ENCODE results near the gene DUSP10.

The DUSP10 gene

DNA sequence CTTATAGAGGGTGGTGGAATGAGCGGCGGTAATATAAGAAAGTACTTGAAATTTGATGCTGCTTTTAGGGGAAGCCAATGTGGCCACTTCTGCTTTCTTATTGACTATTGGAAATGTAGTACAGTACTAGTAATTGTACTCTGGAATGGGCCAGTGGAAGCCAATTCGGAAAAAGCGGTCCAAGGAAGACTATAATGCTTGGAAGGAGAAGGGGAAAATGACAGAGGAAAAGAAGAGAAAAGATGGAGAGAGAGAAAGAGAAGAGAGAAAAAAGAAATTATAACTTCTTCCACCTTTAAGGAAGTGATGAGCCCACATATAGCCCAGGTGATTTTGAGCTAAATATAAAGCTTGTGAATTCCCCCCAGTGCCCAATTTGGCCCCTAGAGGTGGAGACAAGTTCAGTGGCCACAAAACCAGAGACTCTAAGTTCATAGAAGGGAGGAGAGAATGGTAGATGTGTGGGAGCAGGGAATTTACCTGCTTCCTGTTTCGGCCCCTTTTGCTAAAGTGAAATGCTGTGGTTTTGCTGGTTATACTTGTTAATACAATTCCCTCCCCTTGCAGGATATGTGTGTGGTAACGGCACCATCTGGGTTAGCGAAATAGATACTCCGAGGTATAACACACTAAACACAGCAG, 35.7 kb upstream of the DUSP10 start:
- DNase-seq (ENCODE audit: low spot score in 2 of 2) (peak in 1 of 2 donors; percentile 67), ATAC-seq (replicated peaks; ENCODE audit: extremely low read depth, poor library complexity, severe bottlenecking) (peak; percentile 89)
- Mint-ChIP-seq H3K4me1 (peaks cover 56% of the 10 kb centered on the region), H3K36me3 (ENCODE audit: insufficient read depth) (peaks cover 4% of the 10 kb centered on the region), H3K4me3 (peak overlapping the region; percentile 23), H3K27ac (ENCODE audit: low read depth) (peak overlapping the region; percentile 90), H3K27me3 (no peaks in the 10 kb centered on the region), H3K9me3 (no peaks in the 10 kb centered on the region)

DNA sequence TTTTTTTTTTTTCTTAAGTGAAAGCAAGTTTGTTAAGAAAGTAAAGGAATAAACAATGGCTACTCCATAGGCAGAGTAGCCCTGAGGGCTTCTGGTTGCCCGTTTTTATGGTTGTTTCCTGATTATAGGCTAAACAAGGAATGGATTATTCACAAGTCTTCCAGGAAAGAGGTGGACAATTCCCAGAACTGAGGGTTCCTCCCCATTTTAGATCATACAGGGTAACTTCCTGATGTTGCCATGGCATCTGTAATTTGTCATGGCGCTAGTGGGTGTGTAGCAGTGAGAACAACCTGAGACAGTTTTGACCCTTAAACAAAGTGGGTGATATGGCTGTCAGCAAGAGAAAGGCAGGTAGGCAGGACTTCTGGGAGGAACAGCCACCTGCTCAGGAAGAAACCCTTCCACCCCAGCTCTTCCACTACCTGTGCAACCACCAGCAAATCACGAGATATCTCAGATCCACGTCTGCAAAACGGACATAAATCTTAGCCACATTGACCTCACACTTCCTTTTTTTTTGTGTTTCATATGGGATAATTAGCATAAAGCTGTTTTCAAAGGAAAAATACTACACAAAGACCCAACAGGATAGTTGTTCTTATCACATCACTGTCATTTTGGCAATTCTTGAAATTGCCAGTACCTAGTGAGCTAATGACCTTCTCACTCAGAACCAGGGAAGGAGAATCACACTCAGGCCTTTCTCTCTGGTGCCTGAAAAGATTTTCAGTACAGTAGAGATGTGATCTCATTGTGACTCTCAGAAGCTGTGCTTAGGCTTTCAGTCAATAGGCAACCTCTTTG, 34.8 kb upstream of the DUSP10 start:
- Mint-ChIP-seq H3K4me3 (no peak overlapping the region), H3K36me3 (ENCODE audit: insufficient read depth) (peaks cover 4% of the 10 kb centered on the region), H3K9me3 (no peaks in the 10 kb centered on the region), H3K27ac (ENCODE audit: low read depth) (peak overlapping the region; percentile 90), H3K4me1 (peaks cover 53% of the 10 kb centered on the region), H3K27me3 (no peaks in the 10 kb centered on the region)
- ATAC-seq (replicated peaks; ENCODE audit: extremely low read depth, poor library complexity, severe bottlenecking) = no peak
- no peak for DNase-seq (ENCODE audit: low spot score in 2 of 2)

DNA sequence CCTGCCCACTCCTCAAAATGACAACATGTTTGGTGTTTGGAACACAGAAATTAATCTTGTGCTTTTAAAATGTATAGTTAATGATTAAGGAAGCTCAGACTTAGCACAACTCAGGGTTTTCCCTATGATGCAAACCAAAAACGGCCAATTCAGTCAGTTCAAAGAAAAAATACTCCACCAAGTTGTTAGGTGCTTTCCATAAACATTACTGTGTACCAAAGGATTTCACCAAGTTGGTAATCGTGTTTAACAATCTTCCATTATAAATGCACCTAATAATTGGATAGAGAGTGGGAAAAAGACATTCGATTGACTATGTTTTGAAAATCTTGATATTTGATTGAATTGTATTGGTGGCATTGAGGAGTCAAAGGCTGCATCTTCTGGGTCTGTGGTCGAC, 33.3 kb upstream of the DUSP10 start:
- Mint-ChIP-seq H3K9me3 (no peaks in the 10 kb centered on the region), H3K27me3 (no peaks in the 10 kb centered on the region), H3K36me3 (ENCODE audit: insufficient read depth) (peaks cover 4% of the 10 kb centered on the region), H3K4me3 (no peak overlapping the region), H3K4me1 (peaks cover 46% of the 10 kb centered on the region), H3K27ac (ENCODE audit: low read depth) (no peak overlapping the region)
- no peak for DNase-seq (ENCODE audit: low spot score in 2 of 2)
- no peak for ATAC-seq (replicated peaks; ENCODE audit: extremely low read depth, poor library complexity, severe bottlenecking)

DNA sequence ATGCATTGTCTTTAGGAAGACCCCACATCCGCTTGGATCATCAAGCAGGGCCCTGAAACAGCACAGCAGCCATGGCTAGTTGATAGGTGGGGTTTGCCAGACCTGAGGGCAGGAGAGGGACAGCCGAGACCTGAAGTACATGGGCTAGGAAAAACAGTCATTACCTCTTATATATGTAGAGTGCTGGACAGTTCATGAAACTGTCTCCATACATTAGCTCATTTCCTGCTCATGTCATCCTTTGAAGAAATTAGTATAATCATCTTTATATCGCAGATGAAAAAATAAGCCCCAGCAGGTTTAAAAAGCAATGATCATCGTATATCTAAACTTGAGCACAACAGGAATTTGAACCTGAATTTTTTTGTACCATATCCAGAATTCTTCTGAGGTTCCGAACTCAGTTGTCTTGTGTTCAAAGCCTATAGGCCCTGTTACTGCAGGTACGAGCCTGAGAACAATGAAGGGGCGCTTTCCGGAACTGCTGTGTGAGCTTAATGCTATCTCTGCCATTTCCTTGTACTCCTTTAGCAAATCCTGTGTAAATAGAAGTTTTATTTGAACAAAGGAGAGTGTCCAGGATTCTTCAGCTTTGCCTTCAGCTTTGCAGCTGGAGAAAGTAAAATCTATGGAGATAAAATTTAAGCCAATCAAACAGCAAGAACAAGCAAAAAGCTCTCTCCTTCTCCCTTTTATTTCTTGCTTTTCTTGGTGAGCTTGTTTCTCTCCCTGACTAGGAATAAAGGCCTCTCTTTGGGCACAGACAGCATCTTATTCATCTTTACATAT, 32.4 kb upstream of the DUSP10 start:
- H3K36me3 Mint-ChIP-seq (ENCODE audit: insufficient read depth) = peaks cover 4% of the 10 kb centered on the region
- DNase-seq (ENCODE audit: low spot score in 2 of 2) (no peak), ATAC-seq (replicated peaks; ENCODE audit: extremely low read depth, poor library complexity, severe bottlenecking) (no peak)
- no peak overlapping the region for H3K27ac Mint-ChIP-seq (ENCODE audit: low read depth)
- H3K9me3 Mint-ChIP-seq = no peaks in the 10 kb centered on the region
- H3K27me3 Mint-ChIP-seq = no peaks in the 10 kb centered on the region
- no peak overlapping the region for H3K4me3 Mint-ChIP-seq
- H3K4me1 Mint-ChIP-seq = peaks cover 36% of the 10 kb centered on the region

DNA sequence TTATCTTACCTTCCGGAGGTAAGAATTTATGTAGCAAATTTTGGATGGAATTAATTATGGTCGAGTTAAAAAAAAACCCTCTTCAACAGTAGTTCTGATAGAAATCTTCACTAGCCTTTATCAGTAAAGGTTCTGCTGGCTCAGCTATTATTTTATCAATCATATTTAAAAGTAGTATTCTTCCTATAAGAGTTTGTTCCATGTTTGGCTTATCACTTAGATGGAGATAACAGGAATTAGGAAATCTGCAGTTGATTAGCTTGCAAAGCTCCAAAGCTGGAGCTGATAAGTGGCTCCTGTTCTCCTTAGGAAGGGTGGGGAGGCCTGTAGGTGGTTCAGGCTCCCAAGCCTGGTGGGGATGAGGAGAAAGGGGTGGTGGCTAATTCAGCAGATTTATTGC, 31.5 kb upstream of the DUSP10 start:
- Mint-ChIP-seq H3K36me3 (ENCODE audit: insufficient read depth) (peaks cover 2% of the 10 kb centered on the region), H3K27me3 (no peaks in the 10 kb centered on the region), H3K9me3 (no peaks in the 10 kb centered on the region)

DNA sequence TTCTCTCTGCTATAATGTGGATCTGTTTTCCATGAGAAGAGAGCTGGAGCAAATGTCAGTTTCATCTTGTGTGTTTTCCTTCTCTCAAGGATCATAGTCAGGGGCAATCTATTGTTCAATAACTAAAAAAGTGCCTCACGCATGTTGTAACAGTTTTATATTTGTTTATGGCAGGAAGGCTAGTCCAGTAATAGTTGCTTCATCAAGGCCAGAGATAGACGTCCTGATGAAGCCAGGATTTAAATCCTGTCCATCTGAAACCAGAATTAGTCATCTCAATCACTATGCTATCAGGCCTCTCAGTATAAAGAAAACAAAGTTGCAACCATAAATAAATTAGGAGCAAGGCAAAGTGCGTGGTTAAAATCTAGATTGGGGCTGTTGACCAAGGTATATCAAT, 30.2 kb upstream of the DUSP10 start:
- peaks cover 15% of the 10 kb centered on the region for H3K4me1 Mint-ChIP-seq
- no peaks in the 10 kb centered on the region for H3K36me3 Mint-ChIP-seq (ENCODE audit: insufficient read depth)

More for the DNA sequence above, 31.5 kb upstream of the DUSP10 start:
- Mint-ChIP-seq H3K4me1 (peaks cover 28% of the 10 kb centered on the region), H3K27ac (ENCODE audit: low read depth) (no peak overlapping the region), H3K4me3 (no peak overlapping the region)
- ATAC-seq (replicated peaks; ENCODE audit: extremely low read depth, poor library complexity, severe bottlenecking) (no peak), DNase-seq (ENCODE audit: low spot score in 2 of 2) (no peak)

DNA sequence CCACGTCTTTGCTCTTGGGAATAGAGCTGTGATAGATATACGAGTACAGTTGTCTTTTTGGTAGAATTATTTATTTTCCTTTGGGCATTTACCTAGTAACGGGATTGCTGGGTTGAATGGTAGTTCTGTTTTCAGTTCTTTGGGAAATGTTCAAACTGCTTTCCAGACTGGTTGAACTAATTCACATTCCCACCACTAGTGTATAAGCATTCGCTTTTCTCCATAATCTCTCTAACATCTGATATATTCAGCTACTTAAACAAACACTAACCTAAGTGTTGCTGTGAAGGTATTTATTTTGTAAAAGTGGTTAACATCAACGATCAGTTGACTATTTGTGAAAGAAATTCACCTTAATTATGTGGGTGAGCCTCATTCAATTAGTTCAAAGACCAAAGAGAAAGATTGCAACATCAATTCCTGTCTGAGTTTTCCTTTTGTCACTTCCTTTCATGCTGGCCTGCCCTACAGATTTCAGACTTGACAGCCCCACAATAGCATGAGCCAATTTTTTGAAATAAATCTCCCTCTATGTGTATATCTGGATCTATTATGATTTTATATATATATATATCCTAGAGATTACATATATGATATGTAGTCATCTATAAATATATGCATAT, 26.7 kb upstream of the DUSP10 start:
- Mint-ChIP-seq H3K4me1 (no peaks in the 10 kb centered on the region), H3K27me3 (no peaks in the 10 kb centered on the region), H3K4me3 (no peak overlapping the region), H3K9me3 (no peaks in the 10 kb centered on the region), H3K27ac (ENCODE audit: low read depth) (no peak overlapping the region), H3K36me3 (ENCODE audit: insufficient read depth) (no peaks in the 10 kb centered on the region)
- ATAC-seq (replicated peaks; ENCODE audit: extremely low read depth, poor library complexity, severe bottlenecking) = no peak
- no peak for DNase-seq (ENCODE audit: low spot score in 2 of 2)

More for the DNA sequence above, 30.2 kb upstream of the DUSP10 start:
- Mint-ChIP-seq H3K4me3 (no peak overlapping the region), H3K9me3 (no peaks in the 10 kb centered on the region), H3K27me3 (no peaks in the 10 kb centered on the region), H3K27ac (ENCODE audit: low read depth) (no peak overlapping the region)
- DNase-seq (ENCODE audit: low spot score in 2 of 2) (no peak), ATAC-seq (replicated peaks; ENCODE audit: extremely low read depth, poor library complexity, severe bottlenecking) (no peak)

DNA sequence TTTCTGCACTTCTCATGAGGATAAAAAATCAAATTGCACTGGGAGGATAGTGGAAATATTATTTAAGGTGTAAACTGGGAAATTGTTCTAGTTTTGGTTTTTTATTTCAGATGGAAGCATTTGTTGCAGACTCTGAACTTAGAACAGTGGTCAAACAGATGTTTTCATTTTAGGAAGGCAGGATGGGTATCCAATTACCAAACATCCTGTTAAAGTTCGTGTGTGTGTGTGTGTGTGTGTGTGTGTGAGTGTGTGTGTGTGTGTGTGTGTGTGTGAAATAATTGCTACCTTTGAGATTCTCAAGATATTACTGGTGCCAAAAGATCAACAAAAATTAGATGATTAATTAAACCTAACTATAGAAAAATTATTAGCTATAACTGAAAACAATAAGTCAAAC, 24.3 kb upstream of the DUSP10 start:
- H3K9me3 Mint-ChIP-seq = no peaks in the 10 kb centered on the region
- DNase-seq (ENCODE audit: low spot score in 2 of 2) (no peak), ATAC-seq (replicated peaks; ENCODE audit: extremely low read depth, poor library complexity, severe bottlenecking) (no peak)
- no peak overlapping the region for H3K27ac Mint-ChIP-seq (ENCODE audit: low read depth)
- no peaks in the 10 kb centered on the region for H3K36me3 Mint-ChIP-seq (ENCODE audit: insufficient read depth)
- no peak overlapping the region for H3K4me3 Mint-ChIP-seq
- no peaks in the 10 kb centered on the region for H3K4me1 Mint-ChIP-seq
- H3K27me3 Mint-ChIP-seq = no peaks in the 10 kb centered on the region

DNA sequence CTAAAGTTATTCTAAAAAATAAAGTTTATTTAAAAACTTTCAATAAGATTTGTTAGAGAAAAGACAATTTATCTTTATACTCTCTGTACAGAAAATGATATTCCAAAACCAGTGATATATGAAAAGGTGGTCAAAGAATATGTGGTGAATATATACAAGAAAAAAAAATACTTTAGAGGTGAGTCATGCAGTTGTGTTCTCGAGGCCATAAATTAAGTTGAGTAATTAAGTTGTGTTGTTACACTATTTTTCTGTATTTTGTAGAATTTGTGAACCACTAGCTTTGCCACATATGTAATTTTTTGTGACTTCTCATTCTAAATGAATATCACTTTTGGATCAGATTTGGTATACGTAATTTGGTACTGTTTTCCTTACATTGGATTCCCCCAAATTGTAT, 23.6 kb upstream of the DUSP10 start:
- no peak for ATAC-seq (replicated peaks; ENCODE audit: extremely low read depth, poor library complexity, severe bottlenecking)
- H3K36me3 Mint-ChIP-seq (ENCODE audit: insufficient read depth) = no peaks in the 10 kb centered on the region
- DNase-seq (ENCODE audit: low spot score in 2 of 2) = no peak
- H3K27me3 Mint-ChIP-seq = no peaks in the 10 kb centered on the region
- H3K27ac Mint-ChIP-seq (ENCODE audit: low read depth) = no peak overlapping the region
- no peaks in the 10 kb centered on the region for H3K9me3 Mint-ChIP-seq
- no peaks in the 10 kb centered on the region for H3K4me1 Mint-ChIP-seq
- H3K4me3 Mint-ChIP-seq = no peak overlapping the region

GRCh38 chr1:221762121-221762520, 20.2 kb upstream of the DUSP10 start:
- Mint-ChIP-seq H3K27me3 (no peaks in the 10 kb centered on the region), H3K4me3 (no peak overlapping the region), H3K9me3 (no peaks in the 10 kb centered on the region), H3K27ac (ENCODE audit: low read depth) (no peak overlapping the region), H3K4me1 (no peaks in the 10 kb centered on the region), H3K36me3 (ENCODE audit: insufficient read depth) (no peaks in the 10 kb centered on the region)
- no peak for DNase-seq (ENCODE audit: low spot score in 2 of 2)
- ATAC-seq (replicated peaks; ENCODE audit: extremely low read depth, poor library complexity, severe bottlenecking) = no peak

GRCh38 chr1:221761354-221762002, 19.6 kb upstream of the DUSP10 start:
- no peak overlapping the region for H3K4me3 Mint-ChIP-seq
- no peaks in the 10 kb centered on the region for H3K4me1 Mint-ChIP-seq
- no peaks in the 10 kb centered on the region for H3K27me3 Mint-ChIP-seq
- DNase-seq (ENCODE audit: low spot score in 2 of 2) (no peak), ATAC-seq (replicated peaks; ENCODE audit: extremely low read depth, poor library complexity, severe bottlenecking) (no peak)
- H3K27ac Mint-ChIP-seq (ENCODE audit: low read depth) = no peak overlapping the region
- no peaks in the 10 kb centered on the region for H3K9me3 Mint-ChIP-seq
- no peaks in the 10 kb centered on the region for H3K36me3 Mint-ChIP-seq (ENCODE audit: insufficient read depth)

DNA sequence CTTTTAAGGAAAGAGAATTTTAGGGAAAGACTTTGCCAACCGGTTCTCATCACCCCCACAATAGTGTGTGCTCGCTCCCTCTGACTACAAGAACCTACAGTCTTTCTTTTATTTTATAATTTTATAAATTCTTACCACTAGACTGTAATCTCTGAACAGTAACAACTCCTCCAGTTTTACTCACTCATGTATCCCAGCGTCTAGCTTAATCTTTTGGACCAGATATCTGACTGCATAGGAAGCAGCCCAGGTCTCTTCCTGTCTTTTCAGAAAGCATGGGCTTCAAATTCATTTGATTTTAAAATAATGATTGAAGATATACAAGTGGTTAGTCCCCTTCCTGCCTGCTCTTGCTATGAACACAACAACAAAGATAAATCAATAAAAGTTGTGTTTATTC, 19.0 kb upstream of the DUSP10 start:
- Mint-ChIP-seq H3K4me1 (no peaks in the 10 kb centered on the region), H3K9me3 (no peaks in the 10 kb centered on the region), H3K27me3 (no peaks in the 10 kb centered on the region), H3K4me3 (no peak overlapping the region), H3K36me3 (ENCODE audit: insufficient read depth) (no peaks in the 10 kb centered on the region), H3K27ac (ENCODE audit: low read depth) (no peak overlapping the region)
- DNase-seq (ENCODE audit: low spot score in 2 of 2) = no peak
- no peak for ATAC-seq (replicated peaks; ENCODE audit: extremely low read depth, poor library complexity, severe bottlenecking)
